ENCODE measurements around the gene SREBF2.

DNA sequence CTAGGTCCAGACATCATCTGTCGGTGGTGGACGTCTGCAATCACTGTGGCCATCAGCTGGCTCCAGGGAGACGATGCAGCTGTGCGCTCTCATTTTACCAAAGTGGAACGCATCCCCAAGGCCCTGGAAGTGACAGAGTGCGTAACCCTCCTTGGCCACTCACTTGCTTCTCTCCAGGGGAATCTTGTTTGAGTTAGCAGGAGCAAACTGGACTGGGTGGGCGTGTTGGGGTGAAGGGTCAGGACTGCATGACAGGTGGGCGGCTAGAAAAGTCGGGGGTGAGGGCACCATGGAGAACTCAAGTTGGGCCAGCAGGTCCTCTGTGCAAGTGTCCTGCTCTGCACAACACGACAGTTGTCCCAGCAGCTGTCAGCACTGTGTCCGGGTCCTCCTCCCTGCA is 65.7 kb downstream of the SREBF2 start:
- TF ChIP-seq, protein P1, sequence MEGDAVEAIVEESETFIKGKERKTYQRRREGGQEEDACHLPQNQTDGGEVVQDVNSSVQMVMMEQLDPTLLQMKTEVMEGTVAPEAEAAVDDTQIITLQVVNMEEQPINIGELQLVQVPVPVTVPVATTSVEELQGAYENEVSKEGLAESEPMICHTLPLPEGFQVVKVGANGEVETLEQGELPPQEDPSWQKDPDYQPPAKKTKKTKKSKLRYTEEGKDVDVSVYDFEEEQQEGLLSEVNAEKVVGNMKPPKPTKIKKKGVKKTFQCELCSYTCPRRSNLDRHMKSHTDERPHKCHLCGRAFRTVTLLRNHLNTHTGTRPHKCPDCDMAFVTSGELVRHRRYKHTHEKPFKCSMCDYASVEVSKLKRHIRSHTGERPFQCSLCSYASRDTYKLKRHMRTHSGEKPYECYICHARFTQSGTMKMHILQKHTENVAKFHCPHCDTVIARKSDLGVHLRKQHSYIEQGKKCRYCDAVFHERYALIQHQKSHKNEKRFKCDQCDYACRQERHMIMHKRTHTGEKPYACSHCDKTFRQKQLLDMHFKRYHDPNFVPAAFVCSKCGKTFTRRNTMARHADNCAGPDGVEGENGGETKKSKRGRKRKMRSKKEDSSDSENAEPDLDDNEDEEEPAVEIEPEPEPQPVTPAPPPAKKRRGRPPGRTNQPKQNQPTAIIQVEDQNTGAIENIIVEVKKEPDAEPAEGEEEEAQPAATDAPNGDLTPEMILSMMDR (IDR thresholded peaks at IDR 0.05; ENCODE audit: low read depth, low read length) = no peak
- TF ChIP-seq EZH2phosphoT487 (IDR thresholded peaks at IDR 0.05; ENCODE audit: low read depth) = no peak
